ENCODE data around the gene TIPARP.

Gene TIPARP

DNA sequence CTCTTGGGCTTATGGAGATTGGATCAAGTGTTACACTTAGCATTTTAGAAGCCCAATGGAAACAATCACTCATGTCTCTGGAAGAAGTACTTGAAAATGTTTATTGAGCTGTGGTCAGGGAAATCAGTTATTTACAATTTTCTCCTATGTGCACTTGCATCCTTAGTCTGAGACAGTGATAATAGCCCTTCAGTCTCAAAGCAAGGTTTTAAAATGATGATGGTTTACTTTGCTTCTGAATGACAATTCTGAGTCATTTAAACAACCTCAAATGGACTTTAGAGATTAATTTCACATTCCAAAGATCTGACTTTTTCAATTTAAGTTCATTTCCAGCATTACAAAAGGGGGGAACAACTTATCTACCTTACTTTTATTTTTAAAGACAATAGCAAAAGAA is 20.1 kb downstream of the TIPARP start:
- no peak overlapping the region for H3K4me3 ChIP-seq (ENCODE audit: low read length)
- no peak for DNase-seq (ENCODE audit: low read depth)
- TF ChIP-seq, protein P1, sequence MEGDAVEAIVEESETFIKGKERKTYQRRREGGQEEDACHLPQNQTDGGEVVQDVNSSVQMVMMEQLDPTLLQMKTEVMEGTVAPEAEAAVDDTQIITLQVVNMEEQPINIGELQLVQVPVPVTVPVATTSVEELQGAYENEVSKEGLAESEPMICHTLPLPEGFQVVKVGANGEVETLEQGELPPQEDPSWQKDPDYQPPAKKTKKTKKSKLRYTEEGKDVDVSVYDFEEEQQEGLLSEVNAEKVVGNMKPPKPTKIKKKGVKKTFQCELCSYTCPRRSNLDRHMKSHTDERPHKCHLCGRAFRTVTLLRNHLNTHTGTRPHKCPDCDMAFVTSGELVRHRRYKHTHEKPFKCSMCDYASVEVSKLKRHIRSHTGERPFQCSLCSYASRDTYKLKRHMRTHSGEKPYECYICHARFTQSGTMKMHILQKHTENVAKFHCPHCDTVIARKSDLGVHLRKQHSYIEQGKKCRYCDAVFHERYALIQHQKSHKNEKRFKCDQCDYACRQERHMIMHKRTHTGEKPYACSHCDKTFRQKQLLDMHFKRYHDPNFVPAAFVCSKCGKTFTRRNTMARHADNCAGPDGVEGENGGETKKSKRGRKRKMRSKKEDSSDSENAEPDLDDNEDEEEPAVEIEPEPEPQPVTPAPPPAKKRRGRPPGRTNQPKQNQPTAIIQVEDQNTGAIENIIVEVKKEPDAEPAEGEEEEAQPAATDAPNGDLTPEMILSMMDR (IDR thresholded peaks at IDR 0.05; ENCODE audit: insufficient read depth, low read depth, low read length, missing control alignments) = no peak

DNA sequence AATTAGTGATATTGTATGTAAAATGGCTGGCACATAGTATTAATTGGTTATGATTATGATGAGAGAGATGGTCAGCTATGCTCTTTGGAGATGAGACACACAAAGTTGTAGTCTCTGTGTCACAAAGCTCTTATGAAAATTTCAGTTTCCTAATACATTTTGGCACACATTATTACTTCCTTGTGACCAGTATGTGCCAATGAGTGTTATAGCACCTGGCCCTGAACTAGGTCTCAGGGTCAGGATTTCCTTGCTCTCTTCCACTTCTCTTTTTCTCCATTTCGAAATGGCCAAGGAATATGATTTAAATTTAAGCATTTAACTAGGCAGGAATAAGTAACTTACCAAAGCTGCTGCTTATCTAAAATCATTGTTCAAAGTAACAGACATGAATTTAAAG is 28.0 kb downstream of the TIPARP start:
- no peak overlapping the region for H3K4me3 ChIP-seq (ENCODE audit: low read length)
- TF ChIP-seq, protein P1 (IDR thresholded peaks at IDR 0.05; ENCODE audit: insufficient read depth, low read depth, low read length, missing control alignments) = no peak
- no peak for DNase-seq (ENCODE audit: low read depth)

GRCh38 chr3:156704370-156705036 is 30.1 kb downstream of the TIPARP start:
- TF ChIP-seq, protein P1 (IDR thresholded peaks at IDR 0.05; ENCODE audit: insufficient read depth, low read depth, low read length, missing control alignments) = no peak
- DNase-seq (ENCODE audit: low read depth) = no peak
- H3K4me3 ChIP-seq (ENCODE audit: low read length) = no peak overlapping the region

- TF ChIP-seq, protein P1 (IDR thresholded peaks at IDR 0.05; ENCODE audit: insufficient read depth, low read depth, low read length, missing control alignments) = no peak
- no peak overlapping the region for H3K4me3 ChIP-seq (ENCODE audit: low read length)
- no peak for DNase-seq (ENCODE audit: low read depth)
Measured at GRCh38 chr3:156705761-156706616, 31.6 kb downstream of the TIPARP start.

DNA sequence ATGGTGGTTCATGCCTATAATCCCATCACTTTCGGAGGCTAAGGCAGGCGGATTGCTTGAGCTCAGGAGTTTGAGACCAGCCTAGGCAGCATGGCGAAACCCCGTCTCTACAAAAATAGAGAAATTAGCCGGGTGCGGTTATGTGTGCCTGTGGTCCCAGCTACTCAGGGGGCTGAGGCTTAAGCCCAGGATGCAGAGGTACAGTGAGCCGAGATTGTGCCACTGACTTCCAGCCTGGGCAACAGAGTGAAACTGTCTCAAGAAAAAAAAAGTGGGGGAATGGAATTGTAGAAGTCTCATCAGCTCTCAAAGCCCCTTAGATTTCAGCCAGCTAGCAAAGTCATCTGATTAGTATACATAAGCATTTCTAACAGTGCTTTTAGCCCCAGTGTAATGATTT is 33.2 kb downstream of the TIPARP start:
- no peak for DNase-seq (ENCODE audit: low read depth)
- H3K4me3 ChIP-seq (ENCODE audit: low read length) = no peak overlapping the region
- TF ChIP-seq, protein P1 (IDR thresholded peaks at IDR 0.05; ENCODE audit: insufficient read depth, low read depth, low read length, missing control alignments) = no peak

GRCh38 chr3:156710429-156710828 is 36.0 kb downstream of the TIPARP start:
- no peak for DNase-seq (ENCODE audit: low read depth)
- TF ChIP-seq, protein P1 (IDR thresholded peaks at IDR 0.05; ENCODE audit: insufficient read depth, low read depth, low read length, missing control alignments) = no peak
- no peak overlapping the region for H3K4me3 ChIP-seq (ENCODE audit: low read length)
